ENCODE data around the gene COL25A1.

COL25A1 gene

DNA sequence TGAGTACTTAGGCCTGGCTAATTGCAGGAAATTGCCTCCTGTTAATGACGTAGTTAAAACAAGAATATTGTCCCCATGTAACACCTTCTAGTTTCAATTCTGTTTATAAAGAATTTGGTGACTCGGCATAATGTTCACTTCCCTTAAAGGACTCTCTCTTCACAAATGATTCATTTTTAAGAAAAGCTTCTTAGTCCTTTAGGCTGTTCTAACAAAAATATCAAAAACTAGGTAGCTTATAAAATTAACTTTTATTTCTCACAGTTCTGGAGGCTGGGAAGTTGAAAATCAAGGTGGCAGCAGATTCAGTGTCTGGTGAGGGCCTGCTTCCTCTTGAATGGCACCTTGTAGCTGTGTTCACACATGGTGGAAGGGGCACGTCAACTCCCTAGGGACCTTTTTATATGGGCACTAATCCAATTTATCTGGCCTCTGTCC lies 23.8 kb downstream of the COL25A1 start:
- no peak overlapping the region for H3K4me3 ChIP-seq (ENCODE audit: low read depth, low read length)

GRCh38 chr4:109276482-109277095 lies 25.9 kb downstream of the COL25A1 start:
- Histone ChIP-seq H3K4me3 (ENCODE audit: low read depth, low read length) (no peak overlapping the region), H3K27me3 (ENCODE audit: control insufficient read depth, insufficient read depth, low read length) (no peaks in the 10 kb centered on the region), H3K36me3 (ENCODE audit: control insufficient read depth, insufficient read depth, low read length) (no peaks in the 10 kb centered on the region), H3K4me1 (ENCODE audit: control insufficient read depth, insufficient read depth, low read length) (no peaks in the 10 kb centered on the region), H3K9me3 (ENCODE audit: control insufficient read depth, insufficient read depth, low read length) (no peaks in the 10 kb centered on the region), H3K9ac (ENCODE audit: low read depth, low read length) (no peak overlapping the region)

More for the DNA sequence above, 23.8 kb downstream of the COL25A1 start:
- no peaks in the 10 kb centered on the region for H3K9me3 ChIP-seq (ENCODE audit: control insufficient read depth, insufficient read depth, low read length)
- no peaks in the 10 kb centered on the region for H3K36me3 ChIP-seq (ENCODE audit: control insufficient read depth, insufficient read depth, low read length)
- no peaks in the 10 kb centered on the region for H3K4me1 ChIP-seq (ENCODE audit: control insufficient read depth, insufficient read depth, low read length)
- no peaks in the 10 kb centered on the region for H3K27me3 ChIP-seq (ENCODE audit: control insufficient read depth, insufficient read depth, low read length)
- H3K9ac ChIP-seq (ENCODE audit: low read depth, low read length), result no peak overlapping the region

DNA sequence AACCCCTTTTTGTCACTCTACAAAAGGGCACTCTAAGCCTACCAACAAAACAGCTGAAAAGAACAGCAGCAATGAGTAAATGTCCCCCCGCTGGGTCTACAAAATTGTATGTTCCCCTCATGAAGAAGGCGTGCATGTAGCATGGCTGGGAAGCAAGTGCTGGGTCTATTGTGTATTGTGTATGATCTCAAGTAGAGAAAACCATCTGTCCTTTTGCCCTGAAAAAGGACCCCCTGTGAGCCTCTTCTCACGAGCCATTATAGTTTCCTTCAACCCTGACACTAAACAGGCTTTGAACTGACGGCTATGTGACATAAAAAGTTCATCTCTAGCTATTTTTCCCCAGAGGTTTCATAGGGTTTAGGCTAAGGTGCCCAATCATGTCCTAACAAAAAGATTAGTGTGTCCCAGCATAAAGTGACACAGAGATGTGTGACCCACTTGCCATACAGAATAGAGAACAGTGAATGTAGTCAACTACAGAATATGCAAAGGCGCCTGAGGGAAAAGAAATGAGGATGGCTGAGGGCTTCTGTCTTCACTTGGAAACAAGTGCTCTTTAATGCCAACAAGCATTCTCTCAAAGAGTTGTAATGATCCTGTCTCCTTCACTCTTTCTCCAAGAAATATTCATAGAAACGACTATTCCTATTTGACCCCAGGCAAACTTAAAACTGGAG lies 27.3 kb downstream of the COL25A1 start:
- Histone ChIP-seq H3K27me3 (ENCODE audit: control insufficient read depth, insufficient read depth, low read length) (no peaks in the 10 kb centered on the region), H3K9ac (ENCODE audit: low read depth, low read length) (no peak overlapping the region), H3K9me3 (ENCODE audit: control insufficient read depth, insufficient read depth, low read length) (no peaks in the 10 kb centered on the region), H3K4me3 (ENCODE audit: low read depth, low read length) (no peak overlapping the region), H3K36me3 (ENCODE audit: control insufficient read depth, insufficient read depth, low read length) (no peaks in the 10 kb centered on the region), H3K4me1 (ENCODE audit: control insufficient read depth, insufficient read depth, low read length) (no peaks in the 10 kb centered on the region)

DNA sequence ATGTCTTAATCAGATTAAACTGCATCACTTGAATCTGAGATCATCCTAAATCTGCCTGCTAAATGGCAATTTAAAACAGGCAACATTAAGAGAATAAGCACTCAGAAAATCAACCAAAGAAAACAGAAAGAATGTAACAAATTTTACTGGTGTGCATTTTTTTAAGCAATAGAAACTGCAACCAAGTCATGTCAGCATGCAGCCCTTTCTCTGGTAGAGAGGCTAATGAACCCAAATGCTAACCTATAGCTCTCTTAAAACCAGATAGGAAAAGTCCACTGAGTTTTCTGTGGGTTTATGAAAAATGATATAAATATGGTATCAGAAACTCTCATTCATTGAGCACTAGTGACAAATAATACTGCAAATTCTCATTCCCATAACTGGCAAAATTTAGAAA lies 35.6 kb downstream of the COL25A1 start:
- no peaks in the 10 kb centered on the region for H3K36me3 ChIP-seq (ENCODE audit: control insufficient read depth, insufficient read depth, low read length)
- no peaks in the 10 kb centered on the region for H3K9me3 ChIP-seq (ENCODE audit: control insufficient read depth, insufficient read depth, low read length)
- no peaks in the 10 kb centered on the region for H3K4me1 ChIP-seq (ENCODE audit: control insufficient read depth, insufficient read depth, low read length)
- no peak overlapping the region for H3K4me3 ChIP-seq (ENCODE audit: low read depth, low read length)
- H3K9ac ChIP-seq (ENCODE audit: low read depth, low read length), result no peak overlapping the region
- no peaks in the 10 kb centered on the region for H3K27me3 ChIP-seq (ENCODE audit: control insufficient read depth, insufficient read depth, low read length)

DNA sequence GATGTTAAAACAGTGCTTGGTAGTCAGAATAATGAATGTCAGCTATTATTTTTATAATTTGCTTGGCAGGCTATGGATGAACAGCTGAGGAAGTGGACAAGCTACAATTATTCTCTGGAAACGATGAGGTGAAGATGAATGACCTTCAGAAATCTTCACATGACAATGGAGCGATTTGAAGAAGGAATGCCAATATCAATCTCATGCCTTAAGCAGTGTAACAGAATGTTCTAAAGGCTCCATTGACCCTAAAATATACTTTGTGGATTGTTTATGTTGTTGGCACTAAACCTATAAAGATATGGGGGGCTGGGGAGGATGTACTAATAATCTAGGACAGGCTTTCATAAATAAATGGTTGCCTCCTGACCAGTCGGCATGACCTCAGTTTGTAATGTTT lies 36.2 kb downstream of the COL25A1 start:
- no peaks in the 10 kb centered on the region for H3K27me3 ChIP-seq (ENCODE audit: control insufficient read depth, insufficient read depth, low read length)
- no peaks in the 10 kb centered on the region for H3K9me3 ChIP-seq (ENCODE audit: control insufficient read depth, insufficient read depth, low read length)
- no peak overlapping the region for H3K4me3 ChIP-seq (ENCODE audit: low read depth, low read length)
- H3K36me3 ChIP-seq (ENCODE audit: control insufficient read depth, insufficient read depth, low read length), result no peaks in the 10 kb centered on the region
- no peaks in the 10 kb centered on the region for H3K4me1 ChIP-seq (ENCODE audit: control insufficient read depth, insufficient read depth, low read length)
- no peak overlapping the region for H3K9ac ChIP-seq (ENCODE audit: low read depth, low read length)

DNA sequence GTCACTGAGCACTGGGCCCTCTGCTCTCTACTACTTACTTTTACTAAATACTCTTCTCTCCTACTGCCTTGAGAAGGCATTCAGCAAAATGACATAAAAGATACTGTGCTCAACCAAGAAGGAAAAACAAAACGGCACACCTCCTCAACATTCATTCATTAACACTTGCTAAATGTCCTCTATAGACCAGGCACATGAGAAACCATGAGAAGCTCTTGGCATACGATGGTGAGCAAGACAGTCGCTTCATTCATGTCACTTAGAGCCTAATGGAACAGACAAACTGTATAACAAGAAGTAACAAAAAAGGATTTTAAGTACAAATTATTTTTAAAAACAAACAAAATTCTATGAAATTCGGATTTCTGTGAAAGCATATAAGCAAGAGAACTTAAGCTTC lies 38.7 kb downstream of the COL25A1 start:
- Histone ChIP-seq H3K27me3 (ENCODE audit: control insufficient read depth, insufficient read depth, low read length) (no peaks in the 10 kb centered on the region), H3K4me1 (ENCODE audit: control insufficient read depth, insufficient read depth, low read length) (no peaks in the 10 kb centered on the region), H3K9me3 (ENCODE audit: control insufficient read depth, insufficient read depth, low read length) (no peaks in the 10 kb centered on the region), H3K9ac (ENCODE audit: low read depth, low read length) (no peak overlapping the region), H3K4me3 (ENCODE audit: low read depth, low read length) (no peak overlapping the region), H3K36me3 (ENCODE audit: control insufficient read depth, insufficient read depth, low read length) (no peaks in the 10 kb centered on the region)

DNA sequence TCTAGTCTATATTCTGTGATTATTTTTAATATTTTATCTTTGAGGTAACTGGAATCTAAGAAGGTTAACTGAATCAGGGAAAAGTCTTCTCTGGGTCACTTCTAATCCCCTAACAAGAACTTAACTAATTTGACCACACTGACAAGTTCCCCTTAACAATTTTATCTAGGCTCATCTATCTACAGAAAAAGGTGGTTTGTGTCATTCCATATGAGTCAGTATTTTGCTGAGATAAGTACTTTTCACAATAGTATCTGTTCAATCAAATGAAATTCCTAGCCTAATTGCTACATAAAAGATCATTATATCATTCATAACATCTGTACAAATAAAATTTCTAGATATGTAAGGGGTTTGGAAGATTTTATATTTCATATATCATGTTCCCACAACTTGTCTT lies 45.6 kb downstream of the COL25A1 start:
- no peaks in the 10 kb centered on the region for H3K9me3 ChIP-seq (ENCODE audit: control insufficient read depth, insufficient read depth, low read length)
- no peaks in the 10 kb centered on the region for H3K27me3 ChIP-seq (ENCODE audit: control insufficient read depth, insufficient read depth, low read length)
- H3K9ac ChIP-seq (ENCODE audit: low read depth, low read length), result no peak overlapping the region
- H3K4me1 ChIP-seq (ENCODE audit: control insufficient read depth, insufficient read depth, low read length), result no peaks in the 10 kb centered on the region
- no peaks in the 10 kb centered on the region for H3K36me3 ChIP-seq (ENCODE audit: control insufficient read depth, insufficient read depth, low read length)
- no peak overlapping the region for H3K4me3 ChIP-seq (ENCODE audit: low read depth, low read length)

DNA sequence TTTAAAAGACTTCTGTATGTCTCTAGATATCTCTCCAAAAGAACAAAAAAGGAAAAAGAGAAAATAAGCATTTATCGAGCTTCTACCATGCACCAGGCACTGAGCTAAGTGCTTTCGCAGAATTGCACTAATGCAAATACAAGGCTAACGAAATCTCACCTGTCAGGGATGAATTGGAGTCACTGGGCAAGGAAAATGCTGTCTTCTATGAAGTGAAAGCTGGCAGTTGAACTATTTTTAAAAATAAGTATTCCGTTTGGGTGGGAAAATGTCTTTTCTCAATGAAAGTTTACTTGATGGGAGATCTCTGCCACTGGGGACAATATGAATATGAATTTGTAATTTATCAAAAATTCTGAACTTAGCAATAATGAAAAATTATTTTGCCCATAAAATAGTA lies 47.6 kb downstream of the COL25A1 start:
- no peaks in the 10 kb centered on the region for H3K36me3 ChIP-seq (ENCODE audit: control insufficient read depth, insufficient read depth, low read length)
- no peaks in the 10 kb centered on the region for H3K4me1 ChIP-seq (ENCODE audit: control insufficient read depth, insufficient read depth, low read length)
- no peak overlapping the region for H3K9ac ChIP-seq (ENCODE audit: low read depth, low read length)
- H3K9me3 ChIP-seq (ENCODE audit: control insufficient read depth, insufficient read depth, low read length), result no peaks in the 10 kb centered on the region
- H3K27me3 ChIP-seq (ENCODE audit: control insufficient read depth, insufficient read depth, low read length), result no peaks in the 10 kb centered on the region
- H3K4me3 ChIP-seq (ENCODE audit: low read depth, low read length), result no peak overlapping the region

GRCh38 chr4:109251396-109251795 lies 51.1 kb downstream of the COL25A1 start:
- no peaks in the 10 kb centered on the region for H3K4me1 ChIP-seq (ENCODE audit: control insufficient read depth, insufficient read depth, low read length)
- no peak overlapping the region for H3K4me3 ChIP-seq (ENCODE audit: low read depth, low read length)
- H3K9ac ChIP-seq (ENCODE audit: low read depth, low read length), result no peak overlapping the region
- H3K36me3 ChIP-seq (ENCODE audit: control insufficient read depth, insufficient read depth, low read length), result no peaks in the 10 kb centered on the region
- H3K9me3 ChIP-seq (ENCODE audit: control insufficient read depth, insufficient read depth, low read length), result no peaks in the 10 kb centered on the region
- no peaks in the 10 kb centered on the region for H3K27me3 ChIP-seq (ENCODE audit: control insufficient read depth, insufficient read depth, low read length)

DNA sequence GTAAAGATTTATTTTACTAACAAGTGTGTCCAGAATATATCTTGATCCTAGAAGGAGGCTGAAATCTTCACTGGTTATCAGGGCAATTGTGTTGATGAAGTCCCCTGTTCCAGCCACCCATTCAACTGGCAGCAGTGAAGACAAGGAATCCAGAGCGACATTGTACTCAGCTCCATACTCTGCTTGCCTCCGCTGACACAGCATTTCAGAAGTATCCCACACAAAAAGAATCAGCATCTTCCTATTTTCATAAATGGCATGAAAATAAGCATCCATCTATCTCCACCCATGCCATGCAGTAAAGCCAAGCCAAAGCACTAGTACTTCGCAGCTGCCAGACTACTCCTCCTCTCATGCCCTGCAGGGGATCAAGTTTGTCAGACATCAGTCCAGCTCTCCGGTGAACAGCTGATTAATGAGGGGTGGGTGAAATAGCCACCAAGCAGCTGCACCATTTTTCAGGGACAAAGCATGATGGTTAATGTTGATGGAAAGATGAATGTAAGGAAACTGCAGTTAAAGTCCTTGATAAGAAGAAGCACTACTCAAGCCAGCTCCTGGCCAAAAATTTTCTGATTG lies 54.0 kb downstream of the COL25A1 start:
- Histone ChIP-seq H3K27me3 (ENCODE audit: control insufficient read depth, insufficient read depth, low read length) (no peaks in the 10 kb centered on the region), H3K9ac (ENCODE audit: low read depth, low read length) (no peak overlapping the region), H3K36me3 (ENCODE audit: control insufficient read depth, insufficient read depth, low read length) (no peaks in the 10 kb centered on the region), H3K4me1 (ENCODE audit: control insufficient read depth, insufficient read depth, low read length) (no peaks in the 10 kb centered on the region), H3K9me3 (ENCODE audit: control insufficient read depth, insufficient read depth, low read length) (no peaks in the 10 kb centered on the region), H3K4me3 (ENCODE audit: low read depth, low read length) (no peak overlapping the region)

GRCh38 chr4:109243871-109244270 lies 58.6 kb downstream of the COL25A1 start:
- H3K4me3 ChIP-seq (ENCODE audit: low read depth, low read length), result no peak overlapping the region
- no peak overlapping the region for H3K9ac ChIP-seq (ENCODE audit: low read depth, low read length)
- H3K27me3 ChIP-seq (ENCODE audit: control insufficient read depth, insufficient read depth, low read length), result no peaks in the 10 kb centered on the region
- H3K9me3 ChIP-seq (ENCODE audit: control insufficient read depth, insufficient read depth, low read length), result no peaks in the 10 kb centered on the region
- no peaks in the 10 kb centered on the region for H3K36me3 ChIP-seq (ENCODE audit: control insufficient read depth, insufficient read depth, low read length)
- no peaks in the 10 kb centered on the region for H3K4me1 ChIP-seq (ENCODE audit: control insufficient read depth, insufficient read depth, low read length)

DNA sequence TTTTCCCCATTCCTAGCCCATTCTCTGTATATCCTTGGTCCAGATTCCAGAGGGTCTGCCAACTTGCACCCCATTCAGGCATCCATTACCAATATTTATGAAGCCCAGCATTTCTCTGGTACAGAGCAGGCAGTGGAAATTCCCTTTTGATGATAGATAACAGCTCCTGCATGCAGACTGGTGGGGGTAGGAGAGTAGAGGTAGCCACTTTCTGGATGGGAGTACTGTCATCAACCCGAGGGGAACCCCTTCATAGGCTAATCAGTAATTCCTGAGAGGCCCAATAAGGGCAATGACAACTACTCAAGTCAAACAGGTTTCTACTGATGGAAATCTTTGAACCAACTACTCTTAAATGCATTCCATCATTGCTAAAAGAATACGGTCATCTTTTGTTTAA lies 63.7 kb downstream of the COL25A1 start:
- Histone ChIP-seq H3K27me3 (ENCODE audit: control insufficient read depth, insufficient read depth, low read length) (no peaks in the 10 kb centered on the region), H3K4me1 (ENCODE audit: control insufficient read depth, insufficient read depth, low read length) (no peaks in the 10 kb centered on the region), H3K36me3 (ENCODE audit: control insufficient read depth, insufficient read depth, low read length) (no peaks in the 10 kb centered on the region), H3K9ac (ENCODE audit: low read depth, low read length) (no peak overlapping the region), H3K9me3 (ENCODE audit: control insufficient read depth, insufficient read depth, low read length) (no peaks in the 10 kb centered on the region), H3K4me3 (ENCODE audit: low read depth, low read length) (no peak overlapping the region)

Measured in iPS-15b (cell line).